Stomach smooth muscle (tissue), 2 donors: ENCODE data around the gene LUC7L3.
A peak's percentile ranks its signal among the peaks of the same experiment; 100 is the strongest.
"Not testable (repeated sequence)": the region's sequence is repeated elsewhere in the genome, so short reads cannot be mapped to it uniquely, and the experiment has no call there.

Experiments
- H3K27ac ChIP-seq: one replicate; pipeline ENCODE4 v1.7.0; 2013; ENCODE audit warnings: mild to moderate bottlenecking, low read length, inconsistent platforms
- H3K27me3 ChIP-seq, 2 donors: one replicate each; pipeline ENCODE4 v1.7.0; 2013; ENCODE audit warnings: low read length in 2 of 2; ENCODE audit not compliant: insufficient read depth in 2 of 2, control insufficient read depth in 1 of 2
- H3K36me3 ChIP-seq, 2 donors: one replicate each; pipeline ENCODE4 v1.7.0; 2013; ENCODE audit warnings: low read length in 2 of 2; ENCODE audit not compliant: control insufficient read depth in 2 of 2, insufficient read depth in 2 of 2
- H3K4me1 ChIP-seq: one replicate; pipeline ENCODE4 v1.7.0; 2013; ENCODE audit warnings: low read length; ENCODE audit not compliant: control insufficient read depth, insufficient read depth
- H3K4me3 ChIP-seq, 2 donors: one replicate each; pipeline ENCODE4 v1.7.0; 2013; ENCODE audit warnings: low read length in 2 of 2
- H3K9ac ChIP-seq, 2 donors: one replicate each; pipeline ENCODE4 v1.7.0; 2013; ENCODE audit warnings: low read length in 2 of 2, mild to moderate bottlenecking in 1 of 2
- H3K9me3 ChIP-seq, 2 donors: one replicate each; pipeline ENCODE4 v1.7.0; 2013; ENCODE audit warnings: low read length in 2 of 2; ENCODE audit not compliant: control insufficient read depth in 2 of 2
- donor health status: healthy.
- donor health status: Pancreatic carcinoma.

Gene LUC7L3

GRCh38 chr17:50712641-50713040 is 6.8 kb upstream of the LUC7L3 start:
- H3K27me3 ChIP-seq: no peaks in the 10 kb centered on the region
- H3K4me1 ChIP-seq: peaks cover 16% of the 10 kb centered on the region
- no peak overlapping the region for H3K27ac ChIP-seq
- no peak overlapping the region for H3K4me3 ChIP-seq
- H3K36me3 ChIP-seq: no peaks in the 10 kb centered on the region
- no peak overlapping the region for H3K9ac ChIP-seq
- no peaks in the 10 kb centered on the region for H3K9me3 ChIP-seq

GRCh38 chr17:50715471-50715870 is 3.9 kb upstream of the LUC7L3 start:
- Histone ChIP-seq H3K4me3 (no peak overlapping the region), H3K27me3 (no peaks in the 10 kb centered on the region), H3K4me1 (no peaks in the 10 kb centered on the region), H3K27ac (no peak overlapping the region), H3K9me3 (no peaks in the 10 kb centered on the region), H3K9ac (no peak overlapping the region), H3K36me3 (no peaks in the 10 kb centered on the region)

GRCh38 chr17:50719924-50720794 is 756 bp downstream of the LUC7L3 start:
- H3K27me3 ChIP-seq: no peaks in the 10 kb centered on the region
- peaks cover 19% of the 10 kb centered on the region for H3K4me1 ChIP-seq
- peak overlapping the region; percentile 92 to 97 for H3K9ac ChIP-seq
- H3K36me3 ChIP-seq: no peaks in the 10 kb centered on the region
- H3K9me3 ChIP-seq: no peaks in the 10 kb centered on the region
- peak overlapping the region; percentile 93 for H3K27ac ChIP-seq
- peak overlapping the region; percentile 74 to 81 for H3K4me3 ChIP-seq

GRCh38 chr17:50721194-50722010 is 2.0 kb downstream of the LUC7L3 start:
- Histone ChIP-seq H3K36me3 (no peaks in the 10 kb centered on the region), H3K27me3 (no peaks in the 10 kb centered on the region), H3K4me3 (peak overlapping the region; percentile 74 to 81), H3K27ac (no peak overlapping the region), H3K9me3 (no peaks in the 10 kb centered on the region), H3K4me1 (peaks cover 26% of the 10 kb centered on the region), H3K9ac (peak overlapping the region; percentile 1 to 92)

GRCh38 chr17:50722746-50723145 is 3.3 kb downstream of the LUC7L3 start:
- Histone ChIP-seq H3K27me3 (no peaks in the 10 kb centered on the region), H3K9me3 (no peaks in the 10 kb centered on the region), H3K4me3 (no peak overlapping the region), H3K36me3 (no peaks in the 10 kb centered on the region), H3K27ac (no peak overlapping the region), H3K9ac (no peak overlapping the region), H3K4me1 (peaks cover 32% of the 10 kb centered on the region)

- not testable (repeated sequence) for H3K4me3 ChIP-seq, H3K27me3 ChIP-seq, H3K9ac ChIP-seq, H3K36me3 ChIP-seq, H3K27ac ChIP-seq, H3K9me3 ChIP-seq
- peaks cover 36% of the 10 kb centered on the region for H3K4me1 ChIP-seq
Measured at GRCh38 chr17:50724622-50725021, 5.2 kb downstream of the LUC7L3 start.

- Histone ChIP-seq H3K27me3 (no peaks in the 10 kb centered on the region), H3K9ac (no peak overlapping the region), H3K27ac (no peak overlapping the region), H3K9me3 (no peaks in the 10 kb centered on the region), H3K36me3 (no peaks in the 10 kb centered on the region), H3K4me1 (peaks cover 46% of the 10 kb centered on the region), H3K4me3 (no peak overlapping the region)
Measured at GRCh38 chr17:50725769-50726655, 6.6 kb downstream of the LUC7L3 start.

GRCh38 chr17:50728112-50728429 is 8.7 kb downstream of the LUC7L3 start:
- H3K4me3 ChIP-seq: no peak overlapping the region
- H3K9ac ChIP-seq: no peak overlapping the region
- H3K27ac ChIP-seq: no peak overlapping the region
- H3K27me3 ChIP-seq: no peaks in the 10 kb centered on the region
- no peaks in the 10 kb centered on the region for H3K36me3 ChIP-seq
- H3K4me1 ChIP-seq: peaks cover 38% of the 10 kb centered on the region
- H3K9me3 ChIP-seq: no peaks in the 10 kb centered on the region

- Histone ChIP-seq H3K9ac (no peak overlapping the region), H3K27me3 (no peaks in the 10 kb centered on the region), H3K4me3 (no peak overlapping the region), H3K36me3 (no peaks in the 10 kb centered on the region), H3K27ac (no peak overlapping the region), H3K4me1 (peaks cover 31% of the 10 kb centered on the region), H3K9me3 (no peaks in the 10 kb centered on the region)
Measured at GRCh38 chr17:50728881-50729765, 9.7 kb downstream of the LUC7L3 start.
